ENCODE data around the gene VPS37D.

DNA sequence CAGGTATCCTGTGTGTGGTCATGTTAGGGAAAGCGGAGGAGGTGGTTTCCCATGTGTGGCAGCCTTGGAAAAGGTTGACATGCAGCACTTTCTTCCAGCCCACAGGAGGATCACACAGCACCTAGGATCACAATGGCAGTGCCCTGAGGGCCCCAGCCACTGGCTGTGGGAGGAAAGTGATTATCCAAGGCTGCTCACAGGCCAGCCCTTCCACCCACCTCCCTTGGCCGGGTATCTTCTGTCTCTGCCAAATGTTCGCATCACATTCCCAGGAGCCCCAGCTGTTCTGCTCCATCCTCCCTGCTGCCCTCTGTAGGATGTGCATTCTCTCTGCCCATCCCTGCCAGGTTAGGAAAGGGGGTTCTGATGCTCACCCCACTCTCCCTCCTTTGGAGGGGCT, 40.8 kb upstream of the VPS37D start:
- TF ChIP-seq, protein P1, sequence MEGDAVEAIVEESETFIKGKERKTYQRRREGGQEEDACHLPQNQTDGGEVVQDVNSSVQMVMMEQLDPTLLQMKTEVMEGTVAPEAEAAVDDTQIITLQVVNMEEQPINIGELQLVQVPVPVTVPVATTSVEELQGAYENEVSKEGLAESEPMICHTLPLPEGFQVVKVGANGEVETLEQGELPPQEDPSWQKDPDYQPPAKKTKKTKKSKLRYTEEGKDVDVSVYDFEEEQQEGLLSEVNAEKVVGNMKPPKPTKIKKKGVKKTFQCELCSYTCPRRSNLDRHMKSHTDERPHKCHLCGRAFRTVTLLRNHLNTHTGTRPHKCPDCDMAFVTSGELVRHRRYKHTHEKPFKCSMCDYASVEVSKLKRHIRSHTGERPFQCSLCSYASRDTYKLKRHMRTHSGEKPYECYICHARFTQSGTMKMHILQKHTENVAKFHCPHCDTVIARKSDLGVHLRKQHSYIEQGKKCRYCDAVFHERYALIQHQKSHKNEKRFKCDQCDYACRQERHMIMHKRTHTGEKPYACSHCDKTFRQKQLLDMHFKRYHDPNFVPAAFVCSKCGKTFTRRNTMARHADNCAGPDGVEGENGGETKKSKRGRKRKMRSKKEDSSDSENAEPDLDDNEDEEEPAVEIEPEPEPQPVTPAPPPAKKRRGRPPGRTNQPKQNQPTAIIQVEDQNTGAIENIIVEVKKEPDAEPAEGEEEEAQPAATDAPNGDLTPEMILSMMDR (IDR thresholded peaks at IDR 0.05): no peak
- TF ChIP-seq POLR2A (IDR thresholded peaks at IDR 0.05; ENCODE audit: low read depth) (no peak), POLR2AphosphoS5 (IDR thresholded peaks at IDR 0.05) (no peak), EP300 (IDR thresholded peaks at IDR 0.05) (no peak)
